Sigmoid colon (tissue), 7 donors: ENCODE measurements around the gene KRT85. TPM values are rescaled to one million over a fixed set of nuclear protein-coding genes. Genes with fewer than 3 reads are reported as not detected.

Experiments
- DNase-seq: peaks from one replicate; pipeline ENCODE4 v3.0.0-alpha.2; 2019
- H3K27ac ChIP-seq, 4 donors: fragments of 200-600 bp; sonication (generic); one replicate each; pipeline ENCODE4 v1.5.1; 2016 to 2019; ENCODE audit warnings: mild to moderate bottlenecking in 1 of 4
- H3K27me3 ChIP-seq, 3 donors: fragments of 200-600 bp; sonication (generic); one replicate each; pipeline ENCODE4 v1.5.1; 2019; ENCODE audit warnings: mild to moderate bottlenecking in 1 of 3
- H3K36me3 ChIP-seq, 4 donors: fragments of 200-600 bp; sonication (generic); one replicate each; pipeline ENCODE4 v1.5.1; 2016 to 2019
- H3K4me1 ChIP-seq, 4 donors: fragments of 200-600 bp; sonication (generic); one replicate each; pipeline ENCODE4 v1.5.1; 2017 to 2019
- H3K4me3 ChIP-seq, 4 donors: fragments of 200-600 bp; sonication (generic); one replicate each; pipeline ENCODE4 v1.5.1; 2017 to 2019; ENCODE audit warnings: mild to moderate bottlenecking in 2 of 4, moderate library complexity in 1 of 4
- H3K9me3 ChIP-seq, 4 donors: fragments of 200-600 bp in 3 of 4; sonication (generic) in 3 of 4; one replicate each; pipeline versions ENCODE4 v1.5.1 to v1.6.1; 2013 to 2019
- EP300 ChIP-seq, 4 donors: sonication (generic); formaldehyde crosslinking; IDR thresholded peaks; one replicate each; pipeline ENCODE4 v1.6.1; 2017; ENCODE audit warnings: antibody characterized with exemption in 4 of 4
- POLR2A ChIP-seq, 2 donors: fragments of 450-650 bp; IDR thresholded peaks; one replicate each; pipeline ENCODE4 v1.6.1; 2016; ENCODE audit warnings: antibody characterized with exemption in 2 of 2, mild to moderate bottlenecking in 2 of 2, moderate library complexity in 2 of 2
- POLR2AphosphoS5 ChIP-seq, 4 donors: sonication (generic); formaldehyde crosslinking; IDR thresholded peaks; one replicate each; pipeline ENCODE4 v1.6.1; 2017; ENCODE audit warnings: antibody characterized with exemption in 4 of 4
- WGBS, 2 donors: extraction: QIAGEN DNeasy Blood & Tissue Kit; methylation state at CpG; one replicate each; pipeline ENCODE4 v1.1.7; 2013; 5-methylcytosine and 5-hydroxymethylcytosine counted together
- intact Hi-C: fragments of 100-400 bp; cut with DNase I; formaldehyde crosslinking; loops from one replicate; pipeline ENCODE4 v1.15.1; 2023
- polyA plus RNA-seq, 3 donors: library from polyadenylated mRNA; stranded (reverse); fragments of 200-250 nt; gene quantifications; one replicate each; pipeline ENCODE4 v1.2.3, GENCODE V29; 2013
- total RNA-seq, 4 donors: library from RNA; depleted of rRNA; stranded (reverse); fragments of >200 nt; gene quantifications; one replicate each; pipeline ENCODE4 v1.1.0, GENCODE V29; 2016
- TF ChIP-seq, protein P1 (sequence below), 4 experiments: fragments of 450-650 bp in 3 of 4; fragments of 200-600 bp in 1 of 4; IDR thresholded peaks; one replicate each; pipeline ENCODE4 v1.5.1; 2016 to 2019; ENCODE audit warnings: antibody characterized with exemption in 4 of 4, mild to moderate bottlenecking in 3 of 4, moderate library complexity in 2 of 4
- donor health status: healthy with polysubstance abuse.
- donor health status: Bipolar disorder and iron deficiency.
- donor health status: healthy.

The KRT85 gene
- total and polyA plus RNA-seq, 7 donors: not detected

DNA sequence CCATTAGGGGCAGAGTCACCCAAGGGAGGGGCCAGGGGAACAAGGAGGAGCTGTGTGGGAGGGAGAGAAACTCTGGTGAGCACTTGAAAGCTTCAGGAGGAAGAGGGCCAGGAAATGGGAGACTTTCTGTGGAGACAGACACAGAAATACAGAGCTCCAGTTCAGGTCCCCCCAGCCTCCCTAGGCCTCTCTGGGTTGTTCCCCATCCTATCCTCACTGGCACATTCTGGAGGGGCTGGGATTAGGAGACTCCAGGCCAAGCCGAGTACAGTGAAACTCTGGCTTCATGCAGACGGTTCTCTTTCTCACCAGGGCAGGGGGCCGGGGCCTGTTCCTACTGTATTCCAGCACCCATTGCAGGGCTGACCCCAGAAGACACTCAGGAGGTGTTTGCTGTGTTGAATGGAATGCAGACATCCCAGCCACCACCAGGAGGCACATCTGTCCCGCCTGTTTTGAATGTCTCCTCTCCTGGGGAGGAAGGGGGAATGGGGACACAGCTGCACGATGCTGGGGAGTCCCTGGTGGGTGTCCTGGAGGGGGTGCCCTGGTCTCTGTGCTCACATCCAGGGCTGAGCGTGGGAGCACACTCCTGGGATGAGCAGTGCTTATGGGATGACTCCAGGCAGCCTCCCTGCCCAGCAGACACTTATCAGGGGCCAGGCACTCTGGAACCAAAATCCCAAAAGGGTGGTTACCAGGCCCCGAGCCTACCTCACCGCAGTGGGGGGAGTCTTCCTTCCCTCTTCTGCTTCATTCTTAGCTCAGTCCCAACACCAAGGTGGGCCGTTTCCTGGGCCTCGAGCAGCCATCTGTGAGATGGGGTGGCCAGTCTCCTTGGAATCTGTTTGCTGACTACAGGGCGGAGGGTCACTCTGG, 23.7 kb upstream of the KRT85 start:
- WGBS, 2 donors: 69 to 73% methylated on average over 11 of the region's 11 CpGs
- Histone ChIP-seq H3K27ac (peak overlapping the region in 2 of 4 donors; percentile 35 to 62), H3K9me3 (no peaks in the 10 kb centered on the region), H3K36me3 (no peaks in the 10 kb centered on the region), H3K4me3 (no peak overlapping the region), H3K4me1 (peaks cover 3 to 16% (median 10%) of the 10 kb centered on the region in 4 donors), H3K27me3 (no peaks in the 10 kb centered on the region)
- intact Hi-C loops: no loop called here
- DNase-seq: peak; percentile 56
- TF ChIP-seq, protein P1, sequence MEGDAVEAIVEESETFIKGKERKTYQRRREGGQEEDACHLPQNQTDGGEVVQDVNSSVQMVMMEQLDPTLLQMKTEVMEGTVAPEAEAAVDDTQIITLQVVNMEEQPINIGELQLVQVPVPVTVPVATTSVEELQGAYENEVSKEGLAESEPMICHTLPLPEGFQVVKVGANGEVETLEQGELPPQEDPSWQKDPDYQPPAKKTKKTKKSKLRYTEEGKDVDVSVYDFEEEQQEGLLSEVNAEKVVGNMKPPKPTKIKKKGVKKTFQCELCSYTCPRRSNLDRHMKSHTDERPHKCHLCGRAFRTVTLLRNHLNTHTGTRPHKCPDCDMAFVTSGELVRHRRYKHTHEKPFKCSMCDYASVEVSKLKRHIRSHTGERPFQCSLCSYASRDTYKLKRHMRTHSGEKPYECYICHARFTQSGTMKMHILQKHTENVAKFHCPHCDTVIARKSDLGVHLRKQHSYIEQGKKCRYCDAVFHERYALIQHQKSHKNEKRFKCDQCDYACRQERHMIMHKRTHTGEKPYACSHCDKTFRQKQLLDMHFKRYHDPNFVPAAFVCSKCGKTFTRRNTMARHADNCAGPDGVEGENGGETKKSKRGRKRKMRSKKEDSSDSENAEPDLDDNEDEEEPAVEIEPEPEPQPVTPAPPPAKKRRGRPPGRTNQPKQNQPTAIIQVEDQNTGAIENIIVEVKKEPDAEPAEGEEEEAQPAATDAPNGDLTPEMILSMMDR (IDR thresholded peaks at IDR 0.05): peak; percentile 11 to 71 (median 46)
- no peak for TF ChIP-seq EP300 (IDR thresholded peaks at IDR 0.05)
- no peak for TF ChIP-seq POLR2AphosphoS5 (IDR thresholded peaks at IDR 0.05)

DNA sequence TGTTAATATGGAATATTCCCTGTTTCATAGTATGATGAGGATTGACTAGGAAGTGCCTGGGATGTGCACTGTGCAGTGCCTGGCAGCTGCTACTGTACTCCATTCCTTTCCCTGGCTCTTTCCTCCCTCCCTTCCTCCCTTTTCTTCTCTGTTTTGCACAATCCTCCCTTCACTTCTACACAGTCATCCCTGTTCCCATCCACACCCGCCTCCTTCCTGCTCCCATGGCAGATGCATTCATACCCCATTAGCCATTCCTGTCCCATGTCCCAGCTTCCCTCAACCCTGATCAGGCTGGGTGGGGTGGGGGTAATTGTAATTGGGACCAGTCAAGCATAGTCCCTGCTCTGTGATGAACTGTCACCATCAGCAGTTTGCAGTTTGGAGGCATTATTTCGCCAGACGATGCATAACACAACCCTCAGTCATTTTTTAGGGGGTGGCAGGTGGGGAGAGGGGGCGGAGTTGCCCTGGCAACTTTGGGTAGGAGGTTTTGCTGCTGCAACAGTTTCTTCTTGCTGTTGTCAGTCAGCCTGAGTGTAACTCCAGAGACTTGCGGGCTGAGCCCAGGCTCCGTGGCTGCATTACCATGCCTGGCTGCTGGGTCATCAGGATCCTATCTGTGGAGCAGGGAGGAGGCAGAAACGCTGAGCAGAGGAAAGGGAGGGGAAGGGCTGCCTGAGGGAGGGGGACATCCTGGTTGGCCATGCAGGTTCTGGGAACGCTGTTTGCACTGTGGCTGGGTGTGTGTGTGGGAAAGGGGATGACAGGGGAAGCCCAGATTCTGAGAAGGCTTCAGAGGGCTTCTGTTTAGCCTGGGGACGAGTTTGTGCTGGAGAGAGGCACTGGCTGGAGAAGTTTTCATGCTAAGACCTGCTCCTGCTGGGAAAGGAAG, 22.3 kb upstream of the KRT85 start:
- peak; percentile 48 for DNase-seq
- intact Hi-C loops: no loop called here
- H3K4me3 ChIP-seq: no peak overlapping the region
- H3K36me3 ChIP-seq: no peaks in the 10 kb centered on the region
- TF ChIP-seq EP300 (IDR thresholded peaks at IDR 0.05) (no peak), POLR2AphosphoS5 (IDR thresholded peaks at IDR 0.05) (no peak), POLR2A (IDR thresholded peaks at IDR 0.05) (no peak)
- peaks cover 3 to 16% (median 12%) of the 10 kb centered on the region in 4 donors for H3K4me1 ChIP-seq
- H3K9me3 ChIP-seq: no peaks in the 10 kb centered on the region
- no peak overlapping the region for H3K27ac ChIP-seq
- WGBS, 2 donors: 51 to 66% methylated on average over 9 of the region's 9 CpGs
- no peaks in the 10 kb centered on the region for H3K27me3 ChIP-seq

DNA sequence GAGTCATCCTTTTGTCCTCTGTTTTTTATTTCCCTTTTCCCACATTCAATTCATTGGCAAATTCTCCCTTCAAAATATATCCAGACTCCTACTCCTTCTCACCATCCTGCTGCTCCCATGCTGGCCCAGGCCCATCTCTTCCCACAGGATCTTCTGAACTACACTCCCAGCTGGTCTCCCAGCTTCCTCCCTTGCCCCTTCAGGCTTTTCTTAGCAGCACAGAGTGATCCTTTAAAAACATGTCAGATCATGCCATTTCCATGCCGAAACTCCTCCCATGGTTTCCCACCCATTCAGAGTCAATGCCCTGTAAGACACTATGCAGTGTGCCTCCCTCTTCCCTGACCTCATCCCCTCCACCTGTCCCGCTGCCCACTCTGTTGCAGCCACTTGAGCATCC, 20.6 kb upstream of the KRT85 start:
- peak; percentile 42 for DNase-seq
- Histone ChIP-seq H3K27ac (no peak overlapping the region), H3K36me3 (no peaks in the 10 kb centered on the region), H3K4me1 (peaks cover 3 to 16% (median 12%) of the 10 kb centered on the region in 4 donors), H3K27me3 (no peaks in the 10 kb centered on the region), H3K4me3 (no peak overlapping the region), H3K9me3 (no peaks in the 10 kb centered on the region)
- TF ChIP-seq POLR2A (IDR thresholded peaks at IDR 0.05) (no peak), EP300 (IDR thresholded peaks at IDR 0.05) (no peak)
- TF ChIP-seq, protein P1 (IDR thresholded peaks at IDR 0.05): no peak
- intact Hi-C loops: no loop called here
- 87 to 94% methylated on average over 2 of the region's 2 CpGs for WGBS, 2 donors

DNA sequence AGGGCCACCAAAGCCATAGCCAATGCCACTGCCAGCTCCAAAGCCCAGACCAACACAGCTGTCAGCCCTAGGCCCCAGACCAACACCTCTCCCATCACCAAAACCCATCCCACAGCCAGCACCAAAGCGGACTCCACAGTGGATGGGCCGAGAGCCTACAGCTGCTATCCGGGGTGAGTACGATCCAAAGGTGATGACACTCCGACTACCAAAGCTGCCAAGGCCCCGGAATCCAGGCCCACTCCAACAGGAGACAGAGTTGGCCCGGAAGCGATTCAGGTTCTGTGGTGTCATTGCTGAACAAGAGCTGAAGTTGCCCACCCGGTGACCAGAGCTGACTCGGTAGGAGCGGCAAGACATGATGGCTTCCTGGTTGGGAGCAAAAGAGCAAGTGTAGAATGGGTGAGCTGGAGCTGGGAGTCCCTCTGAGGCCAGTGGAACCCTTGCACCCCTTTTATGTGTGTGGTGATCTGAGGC, 18.0 kb upstream of the KRT85 start, which contains the start of gene KRT84:
Gene KRT84 (minus strand): TSS at position 427 of the 477 bp plus-strand sequence. CDS start 67 bp downstream, at position 360.
- Histone ChIP-seq H3K27ac (no peak within 1 kb of the TSS), H3K9me3 (no peaks in the 10 kb centered on the region), H3K4me3 (no peak within 1 kb of the TSS), H3K27me3 (no peaks in the 10 kb centered on the region), H3K4me1 (peaks cover 0 to 4% (median 2%) of the 10 kb centered on the region in 4 donors), H3K36me3 (no peaks in the 10 kb centered on the region)
- DNase-seq: peak; percentile 52
- intact Hi-C loops: no loop called here
- 96 to 97% methylated on average over 11 of the region's 11 CpGs for WGBS, 2 donors
- TF ChIP-seq, protein P1 (IDR thresholded peaks at IDR 0.05): no peak
- TF ChIP-seq EP300 (IDR thresholded peaks at IDR 0.05): no peak
- no peak for TF ChIP-seq POLR2AphosphoS5 (IDR thresholded peaks at IDR 0.05)
- TF ChIP-seq POLR2A (IDR thresholded peaks at IDR 0.05): no peak
